NK-92 treated with Interleukin-12 subunit alpha and Interleukin-12 subunit beta, amount 100 ng/mL, for 24 hours (cell line): ENCODE measurements around the gene SSR1.
"Not testable (repeated sequence)": the region's sequence is repeated elsewhere in the genome, so short reads cannot be mapped to it uniquely, and the experiment has no call there.

Experiments used
- DNase-seq: peaks from one replicate; lab custom pipeline; 2025; lab: John Stamatoyannopoulos, UW

SSR1 gene

DNA sequence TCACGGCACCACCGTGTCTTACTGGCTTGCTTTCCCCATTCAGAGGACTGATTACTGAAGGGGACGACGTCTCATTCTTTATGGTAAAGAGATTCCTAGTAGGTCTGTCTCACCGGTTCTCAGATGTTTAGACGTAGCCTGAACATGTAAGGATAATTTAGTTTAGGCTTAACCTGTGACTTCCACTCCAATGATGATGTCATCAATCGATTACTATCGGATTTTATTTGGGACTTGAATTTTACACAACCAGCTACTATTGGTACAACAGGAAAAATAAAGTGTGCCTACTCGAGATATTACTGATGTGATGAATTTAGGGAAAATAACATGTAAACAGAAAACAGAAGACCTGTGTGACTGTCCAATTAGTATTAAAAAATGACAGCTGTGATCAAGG is 4.5 kb upstream of the SSR1 start:
- no peak for DNase-seq

DNA sequence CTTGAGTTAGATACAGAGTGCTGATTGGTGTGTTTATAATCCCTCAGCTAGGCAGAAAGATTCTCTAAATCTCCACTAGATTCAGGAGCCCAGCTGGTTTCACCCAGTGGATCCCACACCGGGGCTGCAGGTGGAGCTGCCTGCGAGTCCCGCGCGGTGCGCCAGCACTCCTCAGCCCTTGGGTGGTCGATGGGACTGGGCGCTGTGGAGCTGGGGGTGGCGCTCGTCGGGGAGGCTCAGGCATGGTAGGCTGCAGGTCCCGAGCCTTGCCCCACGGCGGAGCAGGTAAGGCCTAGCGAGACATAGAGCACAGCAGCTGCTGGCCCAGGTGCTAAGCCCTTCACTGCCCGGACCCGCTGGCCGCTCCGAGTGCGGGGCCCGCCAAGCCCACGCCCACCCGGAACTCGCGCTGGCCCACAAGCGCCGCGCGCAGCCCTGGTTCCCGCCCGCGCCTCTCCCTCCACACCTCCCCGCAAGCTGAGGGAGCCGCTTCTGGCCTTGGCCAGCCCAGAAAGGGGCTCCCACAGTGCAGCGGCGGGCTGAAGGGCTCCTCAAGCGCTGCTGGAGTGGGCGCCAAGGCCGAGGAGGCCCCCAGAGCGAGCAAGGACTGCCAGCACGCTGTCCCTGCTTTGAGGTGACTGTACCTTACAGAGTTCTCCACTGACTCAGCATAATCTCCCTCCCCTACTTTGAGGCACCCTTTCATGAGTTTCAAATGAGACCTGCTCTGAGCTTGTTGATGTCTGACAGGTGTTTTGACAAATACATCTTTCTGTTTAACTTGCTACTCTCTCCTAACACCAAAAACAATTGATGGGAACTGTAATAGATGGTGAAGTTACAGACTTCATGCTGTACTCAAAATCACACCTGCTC is 3.9 kb upstream of the SSR1 start:
- DNase-seq, result no peak

- no peak for DNase-seq
These were observed 3.0 kb upstream of the SSR1 start for GRCh38 chr6:7315948-7316365.

DNA sequence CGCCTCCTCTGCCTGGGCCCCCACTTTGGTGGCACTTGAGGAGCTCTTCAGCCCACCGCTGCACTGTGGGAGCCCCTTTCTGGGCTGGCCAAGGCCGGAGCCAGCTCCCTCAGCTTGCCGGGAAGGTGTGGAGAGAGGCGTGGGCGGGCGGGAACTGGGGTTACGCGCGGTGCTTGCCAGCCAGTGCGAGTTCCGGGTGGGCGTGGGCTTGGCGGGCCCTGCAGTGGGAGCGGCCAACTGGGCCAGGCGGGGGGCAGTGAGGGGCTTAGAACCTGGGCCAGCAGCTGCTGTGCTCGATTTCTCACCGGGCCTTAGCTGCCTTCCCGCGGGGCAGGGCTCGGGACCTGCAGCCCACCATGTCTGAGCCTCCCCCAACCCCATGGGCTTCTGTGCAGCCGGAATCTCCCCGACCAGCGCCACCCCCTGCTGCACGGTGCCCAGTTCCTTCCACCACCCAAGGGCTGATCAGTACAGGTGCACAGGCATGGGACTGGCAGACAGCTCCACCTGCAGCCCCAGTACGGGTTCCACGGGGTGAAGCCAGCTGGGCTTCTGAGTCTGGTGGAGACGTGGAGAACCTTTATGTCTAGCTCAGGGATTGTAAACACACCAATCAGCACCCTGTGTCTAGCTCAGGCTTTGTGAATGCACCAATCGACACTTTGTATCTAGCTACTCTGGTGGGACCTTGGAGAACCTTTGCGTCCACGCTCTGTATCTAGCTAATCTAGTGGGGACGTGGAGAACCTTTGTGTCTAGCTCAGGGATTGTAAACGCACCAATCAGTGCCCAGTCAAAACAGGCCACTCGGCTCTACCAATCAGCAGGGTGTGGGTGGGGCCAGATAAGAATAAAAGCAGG is 2.3 kb upstream of the SSR1 start:
- DNase-seq, result not testable (repeated sequence)

- no peak for DNase-seq
These were observed 1.4 kb upstream of the SSR1 start for GRCh38 chr6:7314414-7314813.

- DNase-seq, result no peak
These were observed 636 bp upstream of the SSR1 start for GRCh38 chr6:7313505-7314165.

DNA sequence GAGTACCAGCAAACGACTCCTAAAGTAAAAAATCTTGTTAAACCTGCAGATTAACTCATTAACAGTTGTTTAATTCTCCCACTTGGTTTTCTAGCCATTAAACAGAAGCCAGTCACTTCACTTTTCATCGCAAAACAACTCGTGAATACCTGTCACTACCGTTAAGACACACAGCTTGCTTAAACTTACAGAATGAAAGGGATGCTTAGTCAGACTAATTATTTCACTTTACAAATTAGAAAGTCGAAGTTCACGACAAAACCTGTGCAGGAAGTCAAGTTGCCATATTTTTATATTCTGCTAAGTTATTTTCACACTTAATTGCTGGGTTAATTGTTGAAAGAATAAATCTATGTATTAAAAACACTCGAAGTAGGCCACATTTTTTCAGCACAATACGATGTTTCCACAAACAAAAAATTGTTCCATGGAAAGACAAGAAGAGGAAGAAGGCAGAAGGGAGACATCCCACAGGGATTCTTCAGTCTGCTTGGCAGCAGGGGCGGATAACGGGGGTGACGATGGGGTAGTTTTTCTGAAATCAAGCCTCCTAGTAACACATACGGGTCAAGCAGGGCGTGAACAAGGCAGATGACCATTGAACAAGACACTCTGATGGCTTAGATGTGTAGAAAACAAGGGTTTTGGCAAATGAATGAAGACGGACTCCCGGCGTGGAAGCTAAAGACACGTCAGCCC is 933 bp downstream of the SSR1 start:
- no peak for DNase-seq

DNA sequence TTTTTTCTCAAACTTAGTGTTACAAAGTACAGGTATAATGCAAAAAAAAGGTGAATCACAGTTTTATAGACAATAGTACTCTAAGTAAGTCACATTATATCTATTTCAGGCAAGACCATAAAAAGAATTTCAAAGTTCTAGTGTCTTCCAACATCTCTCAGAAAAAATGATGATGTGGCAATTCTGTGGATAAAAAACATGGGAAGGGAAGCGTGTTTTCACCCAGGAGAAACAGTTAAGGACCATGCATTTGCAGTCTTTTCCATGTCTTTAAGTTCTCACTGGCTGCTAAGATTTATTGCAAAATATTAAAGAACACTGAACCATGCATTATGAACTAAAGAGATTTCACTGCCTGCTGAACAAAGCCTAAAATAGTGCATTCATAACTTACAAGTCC is 1.8 kb downstream of the SSR1 start:
- no peak for DNase-seq

DNA sequence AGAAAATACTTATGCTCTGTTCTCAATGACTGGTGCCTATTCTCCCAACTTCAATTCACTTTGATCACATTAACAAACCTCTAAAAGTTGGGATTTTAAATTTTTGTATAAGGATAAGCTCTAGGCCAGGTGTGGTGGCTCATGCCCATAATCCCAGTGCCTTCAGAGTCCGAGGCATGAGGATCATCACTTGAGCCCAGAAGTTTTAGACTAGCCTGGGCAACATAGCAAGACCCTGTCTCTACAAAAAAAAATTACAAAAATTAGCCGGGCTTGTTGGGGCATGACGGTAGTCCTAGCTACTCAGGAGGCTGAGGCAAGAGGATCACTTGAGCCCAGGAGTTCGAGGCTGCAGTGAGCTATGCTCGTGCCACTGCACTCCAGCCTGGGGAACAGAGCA is 3.9 kb downstream of the SSR1 start:
- DNase-seq, result no peak

DNA sequence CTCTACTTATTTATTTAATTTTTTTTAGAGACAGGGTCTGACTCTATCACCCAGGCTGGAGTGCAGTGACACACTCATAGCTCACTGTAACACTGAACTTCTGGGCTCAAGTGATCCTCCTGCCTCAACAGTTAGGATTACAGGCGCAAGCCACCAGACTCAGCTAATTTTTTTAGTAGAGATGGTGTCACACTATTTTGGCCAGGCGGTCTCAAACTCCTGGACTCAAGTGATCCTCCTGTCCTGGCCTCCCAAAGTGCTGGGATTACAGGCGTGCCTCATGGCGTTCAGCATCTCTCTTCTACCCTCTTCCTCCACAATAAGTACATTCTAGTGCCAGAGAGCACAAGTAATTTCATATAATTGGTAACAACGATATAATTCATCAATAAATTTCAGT is 5.5 kb downstream of the SSR1 start:
- no peak for DNase-seq

DNA sequence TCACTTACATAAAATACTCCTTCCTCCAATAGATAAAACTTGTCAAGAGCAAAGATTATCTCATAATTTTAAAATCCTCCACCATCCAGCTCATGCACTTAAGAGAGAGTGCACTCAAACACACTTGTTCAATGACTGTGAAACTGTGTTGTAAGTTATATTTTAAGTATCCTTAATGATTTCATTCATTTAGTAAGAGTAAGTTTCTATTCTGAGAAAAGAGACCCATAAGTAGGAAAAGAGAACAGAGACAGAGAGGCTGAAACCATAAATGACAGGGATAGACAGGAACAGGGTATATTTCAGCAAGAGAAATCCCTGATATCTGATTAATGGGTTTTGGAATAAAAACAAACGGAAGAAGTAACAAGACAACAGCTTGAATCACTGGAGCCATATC is 8.2 kb downstream of the SSR1 start:
- DNase-seq, result no peak

GRCh38 chr6:7301702-7302101 is 11.3 kb downstream of the SSR1 start:
- DNase-seq, result no peak

GRCh38 chr6:7300926-7301325 is 12.1 kb downstream of the SSR1 start:
- DNase-seq, result no peak

DNA sequence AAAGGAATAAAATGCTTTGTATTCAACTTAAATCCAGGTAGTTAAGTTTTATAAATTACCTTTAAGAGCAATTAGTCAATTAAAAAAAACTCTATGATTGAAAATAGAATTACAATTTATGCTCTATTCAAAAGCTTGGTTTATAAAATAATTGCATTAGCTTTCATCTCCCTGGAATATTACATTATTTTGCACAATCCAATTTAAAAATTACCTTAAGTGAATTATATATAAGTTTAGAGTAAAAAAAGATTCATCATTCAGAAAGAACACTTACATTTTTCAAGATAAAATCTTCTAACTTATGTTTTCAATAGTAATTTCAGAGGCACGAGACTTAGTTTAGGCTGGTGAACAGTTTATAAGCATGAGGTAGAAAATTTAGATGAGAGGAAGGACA is 14.9 kb downstream of the SSR1 start:
- DNase-seq, result no peak

DNA sequence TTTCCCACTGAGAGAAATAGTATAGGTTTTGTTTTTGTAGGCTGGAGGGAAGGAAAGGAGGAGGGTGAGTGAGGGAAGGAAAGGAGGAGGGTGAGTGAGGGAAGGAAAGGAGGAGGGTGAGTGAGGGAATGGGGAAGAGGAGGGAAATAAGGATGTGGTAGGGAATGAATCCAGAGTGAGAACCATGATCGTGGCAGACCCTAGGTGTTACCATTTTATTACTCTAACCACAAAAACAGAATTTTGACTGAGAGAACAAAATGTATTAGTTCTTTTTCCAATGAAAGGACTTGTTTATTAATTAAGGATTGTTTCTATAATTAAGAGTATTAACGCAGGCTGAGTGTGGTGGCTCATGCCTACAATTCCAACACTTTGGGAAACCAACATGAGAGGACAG is 16.4 kb downstream of the SSR1 start:
- no peak for DNase-seq

GRCh38 chr6:7295916-7296315 is 17.1 kb downstream of the SSR1 start:
- no peak for DNase-seq

- DNase-seq, result no peak
These were observed 20.3 kb downstream of the SSR1 start for GRCh38 chr6:7292596-7293255.

GRCh38 chr6:7290079-7290478 is 22.9 kb downstream of the SSR1 start:
- no peak for DNase-seq

GRCh38 chr6:7285416-7285815 is 27.6 kb downstream of the SSR1 start:
- DNase-seq, result no peak

GRCh38 chr6:7283676-7284075 is 29.3 kb downstream of the SSR1 start:
- DNase-seq, result no peak

GRCh38 chr6:7282097-7282906 is 30.7 kb downstream of the SSR1 start:
- no peak for DNase-seq
